Stimulated activated naive CD8-positive, alpha-beta T cell treated with anti-CD3 and anti-CD28 coated beads, Interleukin-15, Interleukin-2, amounts not matched to agents 100 ng/mL and 50 ng/mL, for 24 hours (primary cell): ENCODE results near the gene CRISPLD2.

Experiments
- H3K27ac Mint-ChIP-seq: one replicate; pipeline ENCODE4 v1.8.0; 2021; ENCODE audit warnings: mild to moderate bottlenecking, mixed read lengths
- H3K27me3 Mint-ChIP-seq: one replicate; pipeline ENCODE4 v1.8.0; 2021; ENCODE audit warnings: mixed read lengths
- H3K36me3 Mint-ChIP-seq: one replicate; pipeline ENCODE4 v1.8.0; 2021; ENCODE audit warnings: low read depth, mixed read lengths
- H3K4me1 Mint-ChIP-seq: one replicate; pipeline ENCODE4 v1.8.0; 2021; ENCODE audit warnings: low read depth, mixed read lengths
- H3K4me3 Mint-ChIP-seq: one replicate; pipeline ENCODE4 v1.8.0; 2021; ENCODE audit warnings: mild to moderate bottlenecking, mixed read lengths
- H3K9me3 Mint-ChIP-seq: one replicate; pipeline ENCODE4 v1.8.0; 2021; ENCODE audit warnings: mixed read lengths

Gene CRISPLD2

GRCh38 chr16:84836967-84837366 is 17.2 kb downstream of the CRISPLD2 start:
- Mint-ChIP-seq H3K27me3 (peaks cover 12% of the 10 kb centered on the region), H3K4me3 (no peak overlapping the region), H3K36me3 (no peaks in the 10 kb centered on the region), H3K9me3 (no peaks in the 10 kb centered on the region), H3K27ac (no peak overlapping the region), H3K4me1 (no peaks in the 10 kb centered on the region)

DNA sequence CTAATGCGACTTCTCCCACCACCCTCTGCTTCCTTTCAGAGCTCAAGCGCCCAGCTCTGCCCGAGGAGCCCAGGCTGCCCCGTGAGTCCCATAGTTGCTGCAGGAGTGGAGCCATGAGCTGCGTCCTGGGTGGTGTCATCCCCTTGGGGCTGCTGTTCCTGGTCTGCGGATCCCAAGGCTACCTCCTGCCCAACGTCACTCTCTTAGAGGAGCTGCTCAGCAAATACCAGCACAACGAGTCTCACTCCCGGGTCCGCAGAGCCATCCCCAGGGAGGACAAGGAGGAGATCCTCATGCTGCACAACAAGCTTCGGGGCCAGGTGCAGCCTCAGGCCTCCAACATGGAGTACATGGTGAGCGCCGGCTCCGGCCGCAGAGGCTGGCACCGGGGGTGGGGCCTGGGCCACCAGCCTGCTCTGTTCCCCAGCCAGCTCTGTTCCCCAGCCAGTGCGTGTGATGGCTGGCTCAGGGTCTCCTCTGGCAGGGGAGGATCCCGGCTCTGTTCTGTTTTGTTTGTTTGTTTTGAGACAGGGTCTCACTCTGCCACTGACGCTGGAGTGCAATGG is 18.7 kb downstream of the CRISPLD2 start:
- no peak overlapping the region for H3K27ac Mint-ChIP-seq
- H3K4me1 Mint-ChIP-seq, result no peaks in the 10 kb centered on the region
- H3K36me3 Mint-ChIP-seq, result no peaks in the 10 kb centered on the region
- H3K4me3 Mint-ChIP-seq, result no peak overlapping the region
- H3K9me3 Mint-ChIP-seq, result no peaks in the 10 kb centered on the region
- H3K27me3 Mint-ChIP-seq, result peaks cover 24% of the 10 kb centered on the region

GRCh38 chr16:84839054-84839453 is 19.3 kb downstream of the CRISPLD2 start:
- Mint-ChIP-seq H3K9me3 (no peaks in the 10 kb centered on the region), H3K4me3 (no peak overlapping the region), H3K27ac (no peak overlapping the region), H3K4me1 (no peaks in the 10 kb centered on the region), H3K27me3 (peaks cover 26% of the 10 kb centered on the region), H3K36me3 (no peaks in the 10 kb centered on the region)

DNA sequence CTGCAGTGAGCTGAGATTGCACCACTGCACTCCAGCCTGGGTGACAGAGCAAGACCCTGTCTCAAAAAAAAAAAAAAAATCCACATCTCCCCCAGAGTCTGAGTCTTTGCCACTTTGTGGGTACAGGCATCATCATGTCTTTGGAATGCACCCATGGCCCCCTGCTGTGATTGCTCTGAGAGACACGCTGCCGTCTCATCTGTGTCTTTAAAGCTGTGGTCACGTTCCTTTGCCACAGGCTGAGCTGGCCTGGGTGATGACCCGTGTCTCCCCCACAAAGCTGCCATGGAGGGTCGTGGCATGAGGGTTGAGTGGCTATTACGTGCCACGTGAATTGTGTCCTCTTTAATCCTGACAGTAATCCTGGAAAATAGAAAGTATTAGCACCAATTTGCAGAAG is 20.2 kb downstream of the CRISPLD2 start:
- Mint-ChIP-seq H3K27me3 (peaks cover 30% of the 10 kb centered on the region), H3K9me3 (no peaks in the 10 kb centered on the region), H3K4me1 (no peaks in the 10 kb centered on the region), H3K27ac (no peak overlapping the region), H3K36me3 (no peaks in the 10 kb centered on the region), H3K4me3 (no peak overlapping the region)

GRCh38 chr16:84840687-84841627 is 21.2 kb downstream of the CRISPLD2 start:
- no peak overlapping the region for H3K4me3 Mint-ChIP-seq
- H3K9me3 Mint-ChIP-seq, result no peaks in the 10 kb centered on the region
- H3K36me3 Mint-ChIP-seq, result no peaks in the 10 kb centered on the region
- H3K27me3 Mint-ChIP-seq, result peaks cover 30% of the 10 kb centered on the region
- H3K27ac Mint-ChIP-seq, result no peak overlapping the region
- no peaks in the 10 kb centered on the region for H3K4me1 Mint-ChIP-seq

DNA sequence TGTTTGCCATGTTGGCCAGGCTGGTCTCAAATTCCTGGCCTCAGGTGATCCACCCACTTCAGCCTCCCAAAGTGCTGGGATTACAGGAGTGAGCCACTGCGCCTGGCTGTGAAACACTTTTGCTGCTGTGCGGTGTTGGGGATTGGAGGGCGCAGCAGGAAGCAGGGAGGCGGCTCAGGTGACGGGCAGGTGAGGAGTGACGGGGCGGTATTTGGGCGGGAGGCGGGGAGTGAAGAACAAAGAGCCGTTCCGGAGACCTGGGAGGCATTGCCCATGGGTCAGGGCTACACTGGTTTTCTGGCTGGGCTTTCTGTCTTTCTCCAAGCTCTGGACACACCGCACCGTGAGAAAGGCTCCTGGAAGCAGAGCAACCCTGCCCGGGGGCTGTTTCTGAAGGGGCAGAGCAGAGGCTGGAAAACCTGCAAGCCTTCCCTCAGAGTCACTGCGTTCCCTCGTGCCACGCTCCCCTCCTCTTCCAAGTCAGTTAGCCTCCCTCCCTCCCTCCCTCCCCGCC is 22.1 kb downstream of the CRISPLD2 start:
- Mint-ChIP-seq H3K27me3 (peaks cover 30% of the 10 kb centered on the region), H3K9me3 (no peaks in the 10 kb centered on the region), H3K36me3 (no peaks in the 10 kb centered on the region), H3K4me1 (no peaks in the 10 kb centered on the region), H3K4me3 (no peak overlapping the region), H3K27ac (no peak overlapping the region)

DNA sequence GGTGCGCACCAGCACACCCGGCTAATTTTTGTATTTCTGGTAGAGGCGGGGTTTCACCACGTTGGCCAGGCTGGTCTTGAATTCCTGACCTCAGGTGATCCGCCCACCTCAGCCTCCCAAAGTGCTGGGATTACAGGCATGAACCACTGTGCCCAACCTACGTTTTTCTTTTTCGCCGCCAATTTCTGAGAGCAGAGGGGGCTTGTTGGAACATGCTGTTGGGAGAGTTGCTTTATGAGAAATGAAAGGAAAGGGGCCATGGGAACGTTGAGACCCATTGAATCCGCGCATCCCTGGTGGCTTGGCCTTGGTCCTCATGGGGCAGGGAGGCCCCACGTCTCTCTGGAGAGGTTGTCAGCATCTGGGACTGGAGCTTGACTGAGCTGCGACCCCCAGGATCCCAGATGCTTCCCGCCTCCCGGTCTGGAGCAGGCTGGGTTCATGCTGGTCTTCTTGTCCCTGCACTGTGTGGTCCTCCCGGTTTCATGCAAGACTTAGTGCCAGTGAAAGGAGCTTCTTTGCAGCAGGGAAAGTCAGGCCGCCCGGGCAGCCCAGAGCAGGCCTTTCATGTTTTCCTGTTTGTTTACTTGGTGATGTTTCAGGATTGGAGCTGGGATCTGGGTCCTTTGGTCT is 22.8 kb downstream of the CRISPLD2 start:
- no peak overlapping the region for H3K27ac Mint-ChIP-seq
- no peak overlapping the region for H3K4me3 Mint-ChIP-seq

DNA sequence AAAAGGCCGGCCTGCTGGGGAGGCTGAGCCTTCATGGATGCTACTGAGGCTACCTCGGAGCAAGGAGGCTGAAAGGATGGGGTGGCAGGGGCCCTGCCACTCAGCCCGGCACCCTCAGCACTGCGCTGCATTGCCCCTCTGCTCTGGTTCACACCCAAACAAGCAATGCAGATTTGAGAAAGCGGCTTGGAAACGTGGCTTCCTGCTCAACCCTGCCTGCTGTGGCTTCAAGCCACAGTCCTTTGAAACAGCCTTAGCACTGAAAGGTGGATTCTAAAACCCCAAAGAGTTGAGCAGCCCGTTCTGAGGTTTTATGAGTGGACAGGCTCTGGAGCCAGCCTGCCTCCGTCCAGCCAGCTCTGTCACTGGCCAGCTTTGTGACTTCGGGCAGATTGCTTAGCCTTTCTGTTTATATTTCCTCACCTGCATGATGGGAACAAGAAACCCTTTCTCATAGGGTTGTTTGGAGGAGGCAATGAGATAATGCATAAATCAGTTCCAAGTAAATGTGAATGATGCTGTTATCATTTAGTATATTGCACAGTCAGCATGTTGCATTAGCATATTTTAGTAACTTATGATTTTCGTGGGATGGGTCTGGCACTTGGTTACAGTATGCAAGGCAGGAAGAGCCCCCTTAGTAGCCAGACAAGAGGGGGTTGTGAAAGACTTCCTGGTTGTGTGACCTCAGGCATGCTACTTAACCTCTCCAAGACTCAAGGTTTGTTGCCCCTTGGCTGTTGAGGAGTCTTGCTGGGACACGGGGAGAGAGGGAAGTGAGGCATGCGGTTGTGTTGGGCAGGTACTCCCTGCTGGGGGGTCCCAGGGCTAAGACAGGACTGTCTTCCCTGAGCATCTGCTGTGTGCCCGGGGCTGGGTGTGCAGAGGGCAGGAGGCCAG is 23.6 kb downstream of the CRISPLD2 start:
- no peaks in the 10 kb centered on the region for H3K36me3 Mint-ChIP-seq
- peaks cover 35% of the 10 kb centered on the region for H3K27me3 Mint-ChIP-seq
- no peak overlapping the region for H3K27ac Mint-ChIP-seq
- no peaks in the 10 kb centered on the region for H3K4me1 Mint-ChIP-seq
- no peaks in the 10 kb centered on the region for H3K9me3 Mint-ChIP-seq
- H3K4me3 Mint-ChIP-seq, result no peak overlapping the region

More for the DNA sequence above, 22.8 kb downstream of the CRISPLD2 start:
- H3K36me3 Mint-ChIP-seq, result no peaks in the 10 kb centered on the region
- no peaks in the 10 kb centered on the region for H3K9me3 Mint-ChIP-seq
- H3K4me1 Mint-ChIP-seq, result no peaks in the 10 kb centered on the region
- H3K27me3 Mint-ChIP-seq, result peaks cover 30% of the 10 kb centered on the region

GRCh38 chr16:84844049-84844350 is 24.2 kb downstream of the CRISPLD2 start:
- H3K4me1 Mint-ChIP-seq, result no peaks in the 10 kb centered on the region
- H3K4me3 Mint-ChIP-seq, result no peak overlapping the region
- H3K27me3 Mint-ChIP-seq, result peaks cover 35% of the 10 kb centered on the region
- H3K9me3 Mint-ChIP-seq, result no peaks in the 10 kb centered on the region
- no peak overlapping the region for H3K27ac Mint-ChIP-seq
- no peaks in the 10 kb centered on the region for H3K36me3 Mint-ChIP-seq

- peaks cover 35% of the 10 kb centered on the region for H3K27me3 Mint-ChIP-seq
- no peaks in the 10 kb centered on the region for H3K9me3 Mint-ChIP-seq
- H3K27ac Mint-ChIP-seq, result no peak overlapping the region
- H3K4me3 Mint-ChIP-seq, result no peak overlapping the region
- H3K36me3 Mint-ChIP-seq, result no peaks in the 10 kb centered on the region
- no peaks in the 10 kb centered on the region for H3K4me1 Mint-ChIP-seq
These were observed 25.0 kb downstream of the CRISPLD2 start for GRCh38 chr16:84844559-84845495.

DNA sequence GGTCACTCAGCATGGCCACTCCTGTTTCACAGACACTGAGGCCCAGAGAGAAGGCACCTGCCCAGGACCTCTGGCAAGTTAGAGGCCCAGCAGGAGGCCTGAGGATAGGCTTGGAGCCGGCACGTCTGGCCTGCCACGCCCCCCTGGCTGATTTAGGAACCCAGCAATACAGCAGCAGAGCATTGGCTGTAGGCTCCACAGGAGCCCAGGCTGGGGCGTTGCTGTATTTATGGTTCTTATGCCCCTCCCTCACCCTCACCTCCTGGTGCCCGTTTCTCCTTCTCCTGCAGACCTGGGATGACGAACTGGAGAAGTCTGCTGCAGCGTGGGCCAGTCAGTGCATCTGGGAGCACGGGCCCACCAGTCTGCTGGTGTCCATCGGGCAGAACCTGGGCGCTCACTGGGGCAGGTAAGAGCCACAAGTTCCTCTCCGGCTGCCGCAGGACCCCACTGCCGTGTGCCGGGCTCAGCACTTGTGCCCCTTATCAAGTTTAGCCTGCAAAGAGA is 25.8 kb downstream of the CRISPLD2 start:
- Mint-ChIP-seq H3K36me3 (no peaks in the 10 kb centered on the region), H3K27ac (no peak overlapping the region), H3K27me3 (peaks cover 35% of the 10 kb centered on the region), H3K4me3 (no peak overlapping the region), H3K9me3 (no peaks in the 10 kb centered on the region), H3K4me1 (no peaks in the 10 kb centered on the region)

GRCh38 chr16:84847564-84848355 is 28.0 kb downstream of the CRISPLD2 start:
- peaks cover 4% of the 10 kb centered on the region for H3K9me3 Mint-ChIP-seq
- H3K27ac Mint-ChIP-seq, result no peak overlapping the region
- H3K4me3 Mint-ChIP-seq, result no peak overlapping the region
- H3K36me3 Mint-ChIP-seq, result no peaks in the 10 kb centered on the region
- H3K27me3 Mint-ChIP-seq, result peaks cover 17% of the 10 kb centered on the region
- no peaks in the 10 kb centered on the region for H3K4me1 Mint-ChIP-seq
